Tongue (tissue), 2 donors: ENCODE results near the gene ANKS1B. TPM values are rescaled to one million over a fixed set of nuclear protein-coding genes. Genes with fewer than 3 reads are reported as not detected.

Experiments
- DNase-seq: peaks from one replicate; pipeline ENCODE4 v3.0.0-alpha.2; 2015
- total RNA-seq: library from RNA; depleted of rRNA; stranded (reverse); fragments of >200 nt; gene quantifications from one replicate; pipeline ENCODE4 v1.2.3, GENCODE V29; 2014

The ANKS1B gene
- total RNA-seq, 1 donor from 2014 or later = 16.5 TPM

DNA sequence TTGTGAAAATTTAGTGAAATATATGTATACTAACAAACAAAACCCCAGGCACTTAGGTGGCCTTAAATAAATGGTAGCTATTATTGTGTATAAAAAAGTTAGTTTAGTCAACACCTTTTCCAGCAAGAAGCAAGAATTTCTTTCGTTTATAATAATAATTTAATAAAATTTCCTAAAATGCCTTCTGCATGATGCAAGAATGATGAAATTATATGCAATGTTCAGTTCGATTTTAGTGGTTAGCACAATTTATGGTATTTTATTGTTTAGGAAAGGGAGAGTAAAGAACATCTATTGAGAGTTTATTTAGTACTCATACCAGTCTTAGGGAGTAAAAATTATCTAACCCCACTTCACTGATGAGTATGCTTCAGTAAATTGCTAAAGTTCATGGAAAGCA lies 1048.9 kb downstream of the ANKS1B start:
- DNase-seq = no peak

DNA sequence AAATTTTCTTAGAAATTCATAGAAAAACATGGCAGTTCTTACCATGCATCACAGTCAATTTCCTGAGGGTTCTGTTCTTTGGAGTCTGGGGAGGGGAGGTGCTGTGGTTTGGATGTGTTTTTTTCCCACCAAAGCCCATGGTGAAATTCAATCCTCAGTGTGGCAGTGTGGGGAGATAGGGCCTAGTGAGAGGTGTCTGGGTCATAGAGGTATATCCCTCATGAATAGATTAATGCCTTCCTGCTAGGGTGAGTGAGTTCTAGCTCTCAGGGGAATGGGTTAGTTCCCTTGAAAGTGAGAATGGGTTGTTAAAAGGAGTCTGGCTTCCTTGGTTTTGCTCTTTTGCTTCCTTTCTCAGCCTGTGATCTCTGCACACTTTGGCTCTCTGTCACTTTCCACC lies 1061.9 kb downstream of the ANKS1B start:
- no peak for DNase-seq

DNA sequence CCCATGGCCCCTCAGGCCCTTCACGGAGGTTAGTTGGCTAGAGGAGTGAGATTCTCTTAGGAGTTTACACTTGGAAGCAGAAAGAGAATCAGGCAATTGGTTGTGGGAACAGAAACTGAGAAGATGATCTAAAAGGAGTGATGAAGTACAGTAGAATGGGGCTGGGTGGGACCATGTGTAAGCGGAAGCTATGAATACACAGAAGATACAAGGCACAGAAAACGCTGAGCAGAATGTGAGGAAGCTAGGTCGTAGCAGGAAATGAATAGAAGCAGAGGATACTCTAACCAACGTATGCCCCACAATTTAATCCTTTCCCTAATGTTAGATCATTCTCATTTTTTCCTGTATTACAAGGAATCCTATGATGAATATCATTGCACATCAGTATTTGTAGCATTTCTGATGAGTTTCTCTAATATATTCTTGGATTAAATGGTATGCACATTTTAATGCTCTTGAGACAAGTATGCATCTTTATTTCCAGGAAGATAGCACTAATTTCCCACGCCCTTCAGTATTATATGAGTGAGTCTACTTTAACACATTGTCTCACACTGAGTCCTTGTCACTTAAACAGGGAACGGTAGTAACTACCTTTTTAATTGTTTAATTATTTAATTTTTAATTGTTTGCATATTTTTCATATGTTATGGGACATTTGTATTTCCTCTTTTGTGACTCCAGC lies 1066.4 kb downstream of the ANKS1B start:
- no peak for DNase-seq

GRCh38 chr12:98916106-98916505 lies 1068.6 kb downstream of the ANKS1B start:
- peak; percentile 4 for DNase-seq

GRCh38 chr12:98912401-98912974 lies 1072.2 kb downstream of the ANKS1B start:
- DNase-seq = no peak

- DNase-seq = no peak
These were observed 1073.3 kb downstream of the ANKS1B start for GRCh38 chr12:98911396-98911795.

DNA sequence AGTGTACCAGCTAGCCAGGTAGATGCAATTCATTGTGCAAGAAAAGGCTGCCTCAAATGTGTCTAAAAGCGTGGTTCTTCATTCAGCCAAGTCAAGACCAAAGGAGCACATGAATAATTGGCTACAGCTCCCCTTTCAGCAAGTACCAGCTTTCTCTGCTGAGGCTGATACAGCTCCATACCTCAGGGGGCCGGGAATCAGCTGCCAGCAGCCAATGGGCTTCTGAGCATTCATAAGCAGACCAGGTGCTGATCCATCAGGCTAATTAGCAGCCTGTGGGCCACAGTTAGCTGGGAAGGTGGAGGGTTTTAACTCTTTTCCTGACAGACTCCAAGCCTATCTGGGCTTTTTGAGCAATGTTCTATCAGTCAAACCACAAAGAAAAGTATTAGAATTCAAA lies 1075.0 kb downstream of the ANKS1B start:
- DNase-seq = no peak

DNA sequence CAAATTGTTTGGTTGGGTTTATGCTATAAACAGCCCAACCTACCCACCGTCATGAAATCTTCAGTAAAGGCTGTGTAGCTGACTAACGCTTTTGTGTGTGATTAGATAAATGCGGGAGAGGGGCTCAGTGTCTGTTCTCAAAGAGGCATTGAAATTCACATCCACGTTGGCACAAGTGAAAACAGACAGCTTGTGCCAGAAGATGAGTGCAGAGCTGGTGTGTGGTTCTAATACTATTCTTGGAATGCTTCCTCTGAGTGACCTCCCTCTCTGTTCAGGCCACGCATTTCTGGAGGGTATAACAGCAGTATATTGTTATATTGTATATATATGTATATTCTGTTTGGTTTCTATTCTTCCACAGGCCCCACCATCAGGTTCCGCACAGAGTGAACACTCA lies 1075.9 kb downstream of the ANKS1B start:
- DNase-seq = no peak

GRCh38 chr12:98903875-98904274 lies 1080.9 kb downstream of the ANKS1B start:
- DNase-seq = no peak

DNA sequence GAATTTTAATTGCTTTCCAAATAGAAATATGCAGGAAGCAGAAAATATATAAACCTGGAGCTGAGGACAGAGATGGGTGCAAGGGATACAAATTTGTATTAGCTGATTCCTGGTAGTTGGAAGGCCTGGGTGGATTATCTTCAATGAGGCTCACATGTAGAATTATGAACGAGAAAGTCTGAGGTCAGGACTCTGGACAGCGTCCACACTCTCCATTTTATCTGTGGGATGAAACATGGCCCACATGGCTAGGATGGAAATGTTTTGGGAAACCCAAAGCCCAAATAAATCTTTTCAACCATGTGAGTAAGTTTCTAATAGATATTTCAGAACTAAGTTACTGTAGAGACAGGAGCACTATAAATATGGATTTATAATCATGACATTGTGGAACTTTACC lies 1083.5 kb downstream of the ANKS1B start:
- DNase-seq = no peak

DNA sequence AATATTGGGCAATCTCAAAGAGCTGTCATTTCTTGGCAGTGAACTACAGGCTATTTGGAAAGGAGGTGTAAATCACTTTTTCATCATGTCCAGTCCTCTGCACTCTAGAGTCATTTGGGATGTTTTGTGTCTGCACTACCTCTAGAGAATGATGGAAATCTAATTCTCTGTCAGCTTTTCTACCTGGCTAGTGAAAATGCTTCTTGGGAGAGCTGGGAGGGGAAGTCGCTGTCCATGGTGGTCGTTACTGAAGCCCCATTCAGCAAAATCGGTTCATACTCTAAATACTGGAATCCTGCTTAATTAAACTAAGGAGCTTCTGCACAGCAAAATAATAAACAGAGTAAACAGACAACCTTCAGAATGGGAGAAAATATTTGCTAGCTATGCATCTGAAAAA lies 1087.8 kb downstream of the ANKS1B start:
- DNase-seq = peak; percentile 40

DNA sequence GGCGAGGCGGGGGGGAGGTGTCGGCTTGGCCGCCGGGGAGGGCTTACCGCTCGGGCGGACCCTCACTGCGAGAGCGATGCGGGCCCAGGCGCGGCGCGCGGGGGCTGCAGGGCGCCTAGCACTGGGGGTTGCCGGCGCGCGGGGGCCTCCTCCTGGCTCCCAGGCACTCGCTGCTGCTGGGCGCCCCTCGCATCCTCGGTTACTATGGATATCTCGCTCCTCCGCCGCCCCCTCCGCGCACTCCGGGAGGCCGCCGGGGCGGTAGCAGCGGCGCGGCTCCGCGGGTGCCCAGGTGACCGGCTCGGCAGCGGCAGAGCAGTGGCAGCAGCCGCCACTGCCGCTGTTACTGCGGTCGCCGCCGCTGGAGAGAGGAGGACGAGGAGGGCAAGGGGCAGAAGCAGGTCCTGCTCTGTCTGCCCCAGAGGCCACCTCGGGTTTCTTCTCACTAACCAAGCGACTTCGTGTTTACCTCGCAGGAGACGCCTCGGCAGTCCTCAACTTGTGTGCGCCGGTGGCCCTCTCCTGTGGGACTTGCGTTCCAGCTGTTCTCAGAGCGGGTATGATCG lies 1089.6 kb downstream of the ANKS1B start:
- DNase-seq = peak; percentile 33

DNA sequence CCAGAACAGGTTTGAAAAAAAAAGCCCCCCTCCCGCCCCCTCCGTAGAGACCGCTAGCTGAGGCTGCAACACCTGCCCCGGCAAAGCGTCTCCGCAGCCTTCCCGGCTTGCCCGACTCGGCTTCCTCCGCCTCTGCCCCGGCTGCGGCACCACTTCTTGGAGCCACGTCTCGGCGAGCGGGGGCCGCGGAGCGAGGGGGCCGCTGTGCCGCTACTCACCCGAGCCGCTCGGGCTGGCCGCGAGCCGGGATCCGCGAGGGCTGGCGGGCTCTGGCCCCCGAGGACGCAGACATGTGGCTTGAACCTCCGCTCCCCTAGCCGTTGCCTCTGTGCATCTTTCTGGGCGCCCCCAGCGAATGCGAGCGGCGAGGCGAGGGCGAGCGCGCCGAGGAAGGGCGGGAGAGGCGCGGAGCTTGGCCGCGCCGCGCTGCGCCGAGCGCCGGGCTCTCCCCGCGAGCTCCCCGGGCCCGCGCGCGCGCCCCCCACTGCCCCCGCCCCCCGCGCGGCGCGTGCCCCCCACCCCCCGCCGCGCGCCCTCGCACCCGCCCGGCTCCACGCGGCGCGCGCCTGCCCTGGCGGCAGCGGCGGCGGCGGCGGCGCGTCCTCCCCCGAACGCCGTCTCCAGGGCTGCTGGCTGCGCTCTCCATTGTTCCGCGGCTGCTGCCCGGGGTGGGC lies 1090.2 kb downstream of the ANKS1B start:
- DNase-seq = peak; percentile 40

DNA sequence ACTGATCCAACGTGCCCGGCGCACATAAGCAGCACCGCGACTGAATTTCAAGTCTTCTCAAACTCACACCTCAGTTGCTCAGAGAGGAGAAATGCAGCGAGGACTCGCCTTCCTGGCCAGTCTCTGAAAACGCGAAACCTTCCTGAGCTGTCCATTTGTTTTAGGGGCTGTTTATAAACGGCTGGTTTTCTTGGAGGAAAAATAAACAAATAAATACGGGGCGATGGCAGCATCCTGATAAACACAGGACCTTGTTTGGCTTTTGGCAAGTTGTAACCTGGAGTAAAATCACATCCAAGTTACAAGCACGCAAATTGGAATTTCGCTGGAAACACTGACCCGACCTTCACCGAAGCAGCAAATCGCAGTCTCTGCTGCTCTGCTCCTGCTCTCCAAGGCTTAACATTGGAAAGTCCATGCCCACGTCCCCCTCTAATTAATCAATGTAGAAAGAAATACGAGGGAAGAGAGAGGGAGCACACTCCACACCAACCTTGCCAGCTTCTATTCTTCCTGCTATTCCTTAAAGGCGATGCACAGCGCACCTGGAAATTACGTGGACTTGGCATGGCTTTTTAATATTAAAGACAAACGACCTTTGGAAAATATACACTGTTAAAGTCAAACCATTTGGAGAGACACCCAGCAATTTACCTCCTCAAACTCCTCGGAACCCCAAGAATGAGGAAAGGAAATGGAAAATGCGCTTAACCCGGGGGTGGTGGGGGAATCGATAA lies 1090.9 kb downstream of the ANKS1B start:
- peak; percentile 8 for DNase-seq

- peak; percentile 8 for DNase-seq
These were observed 1091.5 kb downstream of the ANKS1B start for GRCh38 chr12:98893126-98893674.

DNA sequence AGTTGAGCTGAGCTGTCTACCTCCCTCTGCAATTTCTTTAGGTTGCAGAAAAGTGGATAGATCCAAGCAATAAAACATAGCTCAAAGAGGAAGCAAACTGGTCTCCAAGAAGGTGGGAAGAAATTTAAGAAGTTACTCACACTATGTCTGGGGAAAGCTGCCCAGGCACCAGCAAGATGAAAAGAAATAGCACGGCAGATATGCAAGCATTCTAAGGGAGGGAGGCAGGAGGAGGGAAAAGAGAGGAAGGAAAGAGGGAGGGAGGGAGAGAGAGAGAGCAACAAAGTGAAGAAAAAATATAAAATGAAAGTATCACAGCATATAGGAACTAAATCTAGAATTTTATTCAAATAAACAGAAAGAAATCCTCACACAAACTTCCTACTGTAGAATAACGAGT lies 1099.0 kb downstream of the ANKS1B start:
- DNase-seq = no peak

DNA sequence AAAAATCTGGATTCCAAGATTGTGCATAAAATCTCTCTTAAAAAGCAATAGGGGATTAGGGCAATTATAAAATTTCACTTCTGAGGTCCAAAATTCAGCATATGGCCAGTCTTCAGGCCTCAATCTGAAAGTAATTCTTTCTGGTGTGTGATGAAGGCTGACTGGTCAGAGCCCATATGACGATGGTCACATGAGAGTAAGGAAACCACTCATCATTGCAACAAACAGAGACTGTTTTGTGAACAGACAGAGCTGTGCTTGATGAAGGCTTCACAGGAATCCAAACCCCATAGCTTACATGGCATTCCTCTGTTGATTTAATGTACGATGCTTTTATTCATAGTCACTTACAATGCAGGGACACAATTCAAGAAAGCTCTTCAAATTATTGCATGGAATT lies 1101.5 kb downstream of the ANKS1B start:
- no peak for DNase-seq

DNA sequence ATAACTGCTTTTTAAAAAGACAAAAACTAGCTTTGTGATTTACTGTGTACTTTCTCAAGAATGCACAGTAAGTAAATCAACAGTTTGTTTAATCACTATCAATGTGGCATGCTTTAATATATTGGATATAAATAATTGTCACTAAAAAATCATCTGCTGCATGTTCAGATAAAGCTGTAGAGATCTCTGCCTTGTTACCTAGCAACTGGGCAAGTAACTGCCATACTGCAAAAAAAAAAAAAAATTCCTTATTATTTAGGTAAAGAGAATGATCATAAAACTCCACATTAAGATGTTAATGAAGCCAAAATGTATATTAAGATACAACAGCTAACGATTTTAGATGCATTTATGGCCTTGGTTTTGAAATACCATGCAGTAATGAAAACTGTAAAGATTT lies 1102.2 kb downstream of the ANKS1B start:
- DNase-seq = no peak

DNA sequence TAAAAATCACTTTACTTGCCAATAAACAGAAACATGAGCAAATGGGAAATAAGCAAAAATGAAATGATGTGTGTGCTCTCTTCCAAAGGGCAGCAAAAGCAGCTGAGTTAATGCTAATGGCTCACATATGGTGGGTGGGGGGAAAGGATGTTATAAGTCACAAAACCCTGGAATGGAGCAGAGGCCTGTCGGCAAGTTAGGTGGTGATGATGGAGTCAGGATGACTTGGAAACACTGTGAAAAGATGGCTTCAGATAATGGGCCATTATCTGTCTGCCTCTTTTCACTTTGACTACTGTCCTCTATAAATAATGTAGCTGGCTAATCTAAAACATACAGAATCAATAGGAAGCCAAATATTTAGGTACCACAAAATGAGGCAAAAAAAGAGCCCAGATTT lies 1111.0 kb downstream of the ANKS1B start:
- peak; percentile 8 for DNase-seq

GRCh38 chr12:98870504-98870903 lies 1114.2 kb downstream of the ANKS1B start:
- DNase-seq = no peak

DNA sequence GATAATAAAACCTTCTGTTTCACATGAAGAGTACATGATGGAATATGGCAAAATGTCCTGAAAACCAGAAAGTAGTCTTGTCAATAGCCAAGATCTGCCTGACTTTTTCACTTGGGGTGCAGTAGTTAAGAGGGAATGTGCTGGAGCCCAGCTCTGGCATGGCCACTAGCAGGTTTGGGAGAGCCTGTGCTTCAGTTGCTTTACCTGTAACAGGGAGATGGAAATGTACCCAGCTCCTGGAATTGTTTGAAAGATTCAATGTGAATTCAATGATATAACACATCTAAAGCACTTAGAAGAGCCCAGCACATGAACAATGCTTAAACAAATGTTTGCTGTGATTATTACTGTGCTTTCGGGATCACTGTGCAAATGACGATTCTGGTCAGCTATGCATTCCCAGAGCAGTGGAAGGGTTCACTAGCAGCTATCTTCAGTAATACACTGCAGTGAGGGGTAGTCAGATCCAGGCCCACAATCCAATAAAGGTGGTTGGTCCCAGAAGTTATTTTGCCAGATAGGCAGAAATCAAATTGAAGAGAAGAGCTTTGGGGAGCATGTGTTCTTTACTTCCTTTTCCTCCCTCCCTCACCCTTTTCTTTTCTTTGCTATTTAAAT lies 1114.7 kb downstream of the ANKS1B start:
- DNase-seq = no peak

- no peak for DNase-seq
These were observed 1116.2 kb downstream of the ANKS1B start for GRCh38 chr12:98868538-98868937.
